ENCODE data around the gene NDFIP2.
A peak's percentile ranks its signal among the peaks of the same experiment; 100 is the strongest.
"Not testable (repeated sequence)": the region's sequence is repeated elsewhere in the genome, so short reads cannot be mapped to it uniquely, and the experiment has no call there.

Gene NDFIP2

GRCh38 chr13:79540504-79540903, 59.5 kb downstream of the NDFIP2 start:
- FAIRE-seq: no peak

- peak; percentile 96 for FAIRE-seq
Observed at GRCh38 chr13:79541426-79542049, 60.6 kb downstream of the NDFIP2 start.

DNA sequence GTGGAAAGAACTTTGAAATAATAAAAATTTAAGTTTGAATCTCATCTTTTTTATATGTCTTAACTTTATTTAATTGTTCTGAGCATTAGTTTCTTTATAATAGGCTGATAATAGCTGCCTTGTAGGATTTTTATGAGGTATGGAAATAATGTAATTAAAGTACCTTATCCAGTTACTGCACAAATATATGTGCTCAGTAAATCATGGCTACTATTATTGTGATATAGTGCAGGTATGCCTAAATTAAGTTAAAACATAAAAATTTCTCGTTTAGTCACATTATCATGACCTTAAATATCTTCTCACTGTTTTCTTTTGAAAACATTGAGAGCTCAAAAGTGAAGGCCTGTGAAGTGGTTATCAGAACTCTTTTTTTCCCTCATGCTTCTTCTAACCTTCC, 62.9 kb downstream of the NDFIP2 start:
- FAIRE-seq: no peak

GRCh38 chr13:79547211-79548195, 66.5 kb downstream of the NDFIP2 start:
- no peak for FAIRE-seq

DNA sequence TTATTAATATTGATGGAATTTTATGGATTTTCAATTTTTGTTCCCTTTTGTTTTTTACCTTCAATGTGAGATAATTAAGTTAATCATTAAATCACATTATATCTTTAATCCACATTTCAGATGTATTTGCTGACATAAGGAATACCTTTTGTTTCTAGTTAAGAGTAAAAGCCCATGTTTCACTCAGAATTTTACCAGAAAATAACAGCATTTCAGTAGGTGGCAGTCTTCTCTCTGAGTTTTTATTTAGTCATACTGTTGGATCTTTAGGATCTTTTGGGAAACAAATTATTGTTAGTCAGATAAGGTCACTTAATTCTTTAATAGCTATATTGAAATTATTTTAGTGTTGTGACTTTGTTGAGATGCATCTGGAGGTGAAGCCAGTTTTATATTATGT, 67.9 kb downstream of the NDFIP2 start:
- FAIRE-seq: no peak

- FAIRE-seq: no peak
Observed at GRCh38 chr13:79549355-79550106, 68.6 kb downstream of the NDFIP2 start.

GRCh38 chr13:79557666-79558065, 76.7 kb downstream of the NDFIP2 start:
- FAIRE-seq: no peak

GRCh38 chr13:79560954-79561353, 80.0 kb downstream of the NDFIP2 start:
- FAIRE-seq: no peak

DNA sequence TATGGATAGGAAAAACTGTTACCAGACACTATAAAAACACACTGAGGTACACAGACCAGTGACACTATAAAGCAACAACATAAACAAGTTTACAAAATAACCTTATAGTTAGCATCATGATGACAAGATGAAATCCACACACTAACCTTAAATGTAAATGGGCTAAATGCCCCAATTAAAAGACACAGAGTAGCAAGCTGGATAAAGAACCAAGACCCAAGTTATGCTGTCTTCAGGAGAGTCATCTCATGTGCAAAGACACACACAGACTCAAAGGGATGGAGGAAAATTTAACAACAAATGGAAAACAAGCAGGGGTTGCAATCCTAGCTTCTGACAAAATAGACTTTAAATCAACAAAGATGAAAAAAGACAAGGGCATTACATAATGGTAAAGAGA, 81.6 kb downstream of the NDFIP2 start:
- FAIRE-seq: no peak

DNA sequence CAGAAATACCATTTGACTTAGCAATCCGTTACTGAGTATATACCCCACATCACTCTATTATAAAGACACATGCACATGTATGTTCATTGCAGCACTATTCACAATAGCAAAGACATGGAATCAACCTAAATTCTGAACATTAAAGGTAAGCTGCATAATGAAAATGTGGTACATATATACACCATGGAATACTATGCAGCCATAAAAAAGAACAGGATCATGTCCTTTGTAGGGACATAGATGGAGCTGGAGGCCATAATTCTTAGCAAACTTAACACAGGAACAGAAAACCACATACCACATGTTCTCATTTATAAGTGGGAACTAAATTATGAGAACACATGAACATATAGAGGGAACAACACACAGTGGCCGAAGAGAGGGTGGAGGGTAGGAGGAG, 85.2 kb downstream of the NDFIP2 start:
- no peak for FAIRE-seq

- no peak for FAIRE-seq
Observed at GRCh38 chr13:79571147-79571546, 90.2 kb downstream of the NDFIP2 start.

DNA sequence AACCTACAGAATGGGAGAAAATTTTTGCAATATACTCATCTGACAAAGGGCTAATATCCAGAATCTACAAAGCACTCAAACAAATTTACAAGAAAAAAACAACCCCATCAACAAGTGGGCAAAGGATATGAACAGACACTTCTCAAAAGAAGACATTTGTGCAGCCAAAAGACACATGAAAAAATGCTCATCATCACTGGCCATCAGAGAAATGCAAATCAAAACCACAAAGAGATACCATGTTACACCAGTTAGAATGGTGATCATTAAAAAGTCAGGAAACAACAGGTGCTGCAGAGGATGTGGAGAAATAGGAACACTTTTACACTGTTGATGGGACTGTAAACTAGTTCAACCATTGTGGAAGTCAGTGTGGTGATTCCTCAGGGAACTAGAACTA, 92.9 kb downstream of the NDFIP2 start:
- FAIRE-seq: not testable (repeated sequence)

DNA sequence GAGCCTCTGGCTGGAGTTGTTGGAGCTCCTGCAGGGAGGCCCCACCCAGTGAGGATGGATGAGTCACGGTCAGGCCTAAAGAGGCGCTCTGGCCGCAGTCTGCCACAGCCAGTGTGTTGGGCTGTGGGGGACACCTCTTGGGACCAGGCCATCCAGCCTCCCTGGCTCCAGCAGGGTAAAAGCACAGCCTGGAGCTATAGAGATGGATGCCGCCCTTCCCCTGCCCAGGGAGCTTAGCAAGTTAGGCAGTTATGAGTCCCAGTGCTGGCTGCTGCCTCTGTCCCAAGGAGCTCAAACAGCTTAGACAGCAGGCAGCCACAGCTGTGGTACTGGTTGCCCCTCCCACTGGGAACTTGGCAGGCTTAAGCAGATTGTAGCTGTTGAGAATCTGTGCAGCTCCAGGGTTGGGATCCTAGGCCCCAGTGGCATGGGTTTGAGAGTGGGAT, 100.9 kb downstream of the NDFIP2 start:
- FAIRE-seq: no peak

DNA sequence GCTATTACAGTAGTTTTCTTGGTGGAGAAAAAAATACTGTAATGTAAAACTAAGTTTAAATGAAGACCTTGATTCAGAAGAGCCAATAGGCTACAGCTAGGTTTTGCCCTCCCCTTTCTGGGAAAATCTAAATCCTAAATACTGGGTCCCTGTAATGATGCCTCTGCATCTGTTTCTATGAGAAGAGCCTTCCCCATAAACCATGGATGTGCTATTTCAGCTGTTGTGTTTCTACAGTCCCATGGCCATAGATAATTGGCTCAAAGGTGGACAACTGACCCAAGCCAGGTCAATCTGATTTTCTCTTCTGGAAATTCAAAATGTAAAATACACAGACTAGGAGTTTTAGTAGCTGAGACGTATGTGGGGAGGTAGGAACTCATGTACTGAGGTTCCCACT, 101.9 kb downstream of the NDFIP2 start:
- FAIRE-seq: no peak

DNA sequence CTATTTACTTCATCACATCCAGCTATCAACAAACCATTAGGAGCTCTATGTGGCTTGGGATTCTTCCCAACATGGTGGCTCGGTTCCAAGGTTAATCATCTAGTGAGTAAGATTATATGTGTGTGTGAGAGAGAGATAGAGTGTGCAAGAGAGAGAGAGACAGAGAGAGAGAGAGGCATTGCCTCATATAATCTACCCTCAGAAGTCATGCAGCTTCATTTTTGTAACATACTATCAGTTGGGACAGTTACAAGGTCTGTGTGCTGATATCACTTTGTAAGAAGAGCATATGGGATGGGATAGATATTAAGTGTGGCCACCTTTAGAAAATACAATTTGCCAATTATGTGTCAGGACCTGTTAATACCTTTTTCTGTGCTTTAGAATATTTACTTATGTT, 104.1 kb downstream of the NDFIP2 start:
- FAIRE-seq: no peak

GRCh38 chr13:79589603-79590393, 108.8 kb downstream of the NDFIP2 start:
- FAIRE-seq: no peak

GRCh38 chr13:79590394-79590676, 109.4 kb downstream of the NDFIP2 start:
- FAIRE-seq: no peak

DNA sequence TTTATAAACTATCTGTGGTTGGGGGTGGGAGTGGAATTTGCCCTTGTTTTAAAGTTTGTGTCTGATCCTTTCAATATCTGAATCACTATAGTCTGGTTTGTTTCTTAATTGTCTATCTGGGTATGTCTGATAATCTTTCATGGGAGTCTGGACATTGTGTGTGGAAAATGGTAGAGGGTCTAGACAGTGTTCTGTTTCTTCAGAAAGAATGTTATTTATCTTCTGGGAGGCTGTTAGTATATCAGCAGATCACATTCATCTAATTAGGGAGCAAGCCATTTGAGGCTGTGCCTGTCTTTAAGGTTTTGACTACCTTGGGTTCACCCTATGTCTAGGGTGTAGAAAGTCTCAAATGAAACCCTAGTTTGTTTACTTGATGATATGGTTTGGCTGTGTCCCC, 110.5 kb downstream of the NDFIP2 start:
- no peak for FAIRE-seq

DNA sequence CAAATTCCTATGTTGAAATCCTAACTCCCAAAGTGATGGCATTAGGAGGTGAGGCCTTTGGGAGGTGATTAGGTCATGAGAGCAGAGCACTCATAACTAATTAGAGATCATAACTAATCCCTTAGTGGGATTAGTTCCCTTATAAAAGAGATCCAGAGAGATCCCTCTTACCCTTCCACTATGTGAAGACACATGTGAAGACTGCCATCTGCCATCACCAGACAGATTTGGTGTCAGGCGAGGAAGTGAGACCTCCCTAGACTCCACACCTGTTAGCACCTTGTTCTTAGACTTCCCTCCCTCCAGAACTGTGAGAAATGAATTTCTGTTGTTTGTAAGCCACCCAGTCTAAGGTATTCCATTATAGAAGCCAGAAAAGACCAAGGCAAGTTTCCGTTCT, 112.2 kb downstream of the NDFIP2 start:
- FAIRE-seq: no peak

GRCh38 chr13:79593641-79594275, 112.8 kb downstream of the NDFIP2 start:
- FAIRE-seq: no peak

DNA sequence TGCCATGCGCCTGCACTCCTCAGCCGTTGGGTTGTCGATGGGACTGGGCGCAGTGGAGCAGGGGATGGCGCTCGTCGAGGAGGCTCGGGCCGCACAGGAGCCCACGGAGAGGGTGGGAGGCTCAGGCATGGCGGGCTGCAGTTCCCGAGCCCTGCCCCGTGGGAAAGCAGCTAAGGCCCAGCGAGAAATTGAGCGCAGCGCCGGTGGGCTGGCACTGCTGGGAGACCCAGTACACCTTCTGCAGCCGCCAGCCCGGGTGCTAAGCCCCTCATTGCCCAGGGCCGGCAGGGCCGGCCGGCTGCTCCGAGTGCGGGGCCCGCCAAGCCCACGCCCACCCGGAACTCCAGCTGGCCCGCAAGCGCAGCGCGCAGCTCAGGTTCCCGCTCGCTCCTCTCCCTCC, 119.2 kb downstream of the NDFIP2 start:
- FAIRE-seq: not testable (repeated sequence)

DNA sequence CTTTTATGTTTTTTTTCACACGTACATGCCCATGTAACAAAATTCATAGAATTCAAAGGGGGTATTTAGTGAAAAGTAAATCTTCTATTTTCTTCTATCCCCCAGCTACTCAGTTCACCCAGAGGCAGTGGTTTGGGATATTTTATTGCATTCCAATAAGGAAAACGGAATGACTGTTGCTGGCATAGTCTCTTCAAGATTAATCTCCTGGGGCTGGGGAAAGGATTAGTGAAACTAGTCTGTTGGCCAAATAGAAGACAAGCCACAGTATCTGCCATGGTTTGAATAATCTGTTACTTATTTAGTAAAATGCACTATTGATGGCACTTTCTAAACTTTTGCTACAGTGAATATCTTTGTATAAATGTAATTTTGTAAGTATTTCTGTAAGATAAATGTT, 122.0 kb downstream of the NDFIP2 start:
- no peak for FAIRE-seq

Measured in colon (tissue), 2 donors.